ENCODE data around the gene ESAM. TPM values are rescaled to one million over a fixed set of nuclear protein-coding genes. Genes with fewer than 3 reads are reported as not detected.

The ESAM gene
- total RNA-seq, 2 donors from 2014 or later: 54.2 to 116 TPM

DNA sequence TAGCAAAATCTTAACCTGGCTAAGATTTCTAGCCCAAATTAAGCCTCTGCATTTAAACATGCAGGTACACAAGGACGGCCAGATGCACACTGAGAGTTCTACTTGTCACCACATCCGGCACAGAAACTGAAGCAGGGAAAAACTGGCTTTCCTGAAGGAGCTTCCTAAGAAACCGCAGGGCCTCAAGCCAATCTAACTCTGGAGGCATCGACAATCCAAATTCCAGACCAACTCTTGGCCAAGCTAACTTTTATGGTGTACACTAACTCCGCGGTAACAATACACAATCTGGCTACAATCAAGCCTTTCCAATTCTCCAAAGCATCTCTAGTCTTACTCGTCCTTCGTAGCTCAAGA is 36.9 kb upstream of the ESAM start:
- Histone ChIP-seq H3K36me3 (no peaks in the 10 kb centered on the region), H3K4me1 (ENCODE audit: control insufficient read depth in 1 of 2, low read depth in 2 of 2) (peaks cover 17 to 37% of the 10 kb centered on the region in 2 donors), H3K27ac (peak overlapping the region; percentile 99 to 100), H3K4me3 (peak overlapping the region; percentile 100), H3K9me3 (no peaks in the 10 kb centered on the region), H3K27me3 (replicated peaks; ENCODE audit: insufficient read depth) (no peaks in the 10 kb centered on the region)
- TF ChIP-seq, protein P1, sequence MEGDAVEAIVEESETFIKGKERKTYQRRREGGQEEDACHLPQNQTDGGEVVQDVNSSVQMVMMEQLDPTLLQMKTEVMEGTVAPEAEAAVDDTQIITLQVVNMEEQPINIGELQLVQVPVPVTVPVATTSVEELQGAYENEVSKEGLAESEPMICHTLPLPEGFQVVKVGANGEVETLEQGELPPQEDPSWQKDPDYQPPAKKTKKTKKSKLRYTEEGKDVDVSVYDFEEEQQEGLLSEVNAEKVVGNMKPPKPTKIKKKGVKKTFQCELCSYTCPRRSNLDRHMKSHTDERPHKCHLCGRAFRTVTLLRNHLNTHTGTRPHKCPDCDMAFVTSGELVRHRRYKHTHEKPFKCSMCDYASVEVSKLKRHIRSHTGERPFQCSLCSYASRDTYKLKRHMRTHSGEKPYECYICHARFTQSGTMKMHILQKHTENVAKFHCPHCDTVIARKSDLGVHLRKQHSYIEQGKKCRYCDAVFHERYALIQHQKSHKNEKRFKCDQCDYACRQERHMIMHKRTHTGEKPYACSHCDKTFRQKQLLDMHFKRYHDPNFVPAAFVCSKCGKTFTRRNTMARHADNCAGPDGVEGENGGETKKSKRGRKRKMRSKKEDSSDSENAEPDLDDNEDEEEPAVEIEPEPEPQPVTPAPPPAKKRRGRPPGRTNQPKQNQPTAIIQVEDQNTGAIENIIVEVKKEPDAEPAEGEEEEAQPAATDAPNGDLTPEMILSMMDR (IDR thresholded peaks at IDR 0.05): no peak
- no peak for DNase-seq (ENCODE audit: low spot score)
- ATAC-seq (ENCODE audit: insufficient number of reproducible peaks, low FRiP score, low read depth): no peak

DNA sequence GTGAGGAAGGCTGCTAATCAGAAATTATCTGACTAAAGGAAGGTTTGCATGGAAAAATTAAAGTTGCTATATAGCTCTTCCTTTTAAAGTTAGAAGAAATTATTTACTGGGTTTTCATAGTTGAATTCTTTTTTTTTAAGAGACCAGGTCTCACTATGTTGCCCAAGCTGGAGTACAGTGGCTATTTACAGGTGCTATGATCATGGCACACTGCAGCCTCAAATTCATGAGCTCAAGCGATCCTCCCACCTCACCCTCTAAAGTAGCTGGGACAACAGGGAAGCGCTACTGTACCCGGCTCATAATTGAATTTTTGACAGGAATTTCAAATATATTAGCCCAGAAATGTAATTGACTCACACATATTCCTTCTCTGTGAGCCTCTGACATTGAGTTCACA is 34.2 kb upstream of the ESAM start:
- peaks cover 16 to 36% of the 10 kb centered on the region in 2 donors for H3K4me1 ChIP-seq (ENCODE audit: control insufficient read depth in 1 of 2, low read depth in 2 of 2)
- H3K36me3 ChIP-seq: no peaks in the 10 kb centered on the region
- H3K9me3 ChIP-seq: no peaks in the 10 kb centered on the region
- H3K27me3 ChIP-seq (replicated peaks; ENCODE audit: insufficient read depth): no peaks in the 10 kb centered on the region
- ATAC-seq (ENCODE audit: insufficient number of reproducible peaks, low FRiP score, low read depth) (no peak), DNase-seq (ENCODE audit: low spot score) (no peak)
- TF ChIP-seq, protein P1 (IDR thresholded peaks at IDR 0.05): no peak
- no peak overlapping the region for H3K4me3 ChIP-seq
- H3K27ac ChIP-seq: no peak overlapping the region

GRCh38 chr11:124793466-124794278 is 31.6 kb upstream of the ESAM start:
- TF ChIP-seq, protein P1 (IDR thresholded peaks at IDR 0.05): peak; percentile 47
- Histone ChIP-seq H3K4me1 (ENCODE audit: control insufficient read depth in 1 of 2, low read depth in 2 of 2) (peaks cover 6 to 24% of the 10 kb centered on the region in 2 donors), H3K27ac (no peak overlapping the region), H3K27me3 (replicated peaks; ENCODE audit: insufficient read depth) (no peaks in the 10 kb centered on the region), H3K36me3 (no peaks in the 10 kb centered on the region), H3K9me3 (no peaks in the 10 kb centered on the region), H3K4me3 (no peak overlapping the region)
- no peak for DNase-seq (ENCODE audit: low spot score)
- ATAC-seq (ENCODE audit: insufficient number of reproducible peaks, low FRiP score, low read depth): no peak

- no peak overlapping the region for H3K4me3 ChIP-seq
- no peak for DNase-seq (ENCODE audit: low spot score)
- peaks cover 3 to 5% of the 10 kb centered on the region in 2 donors for H3K4me1 ChIP-seq (ENCODE audit: control insufficient read depth in 1 of 2, low read depth in 2 of 2)
- TF ChIP-seq, protein P1 (IDR thresholded peaks at IDR 0.05): no peak
- no peak overlapping the region for H3K27ac ChIP-seq
- no peaks in the 10 kb centered on the region for H3K9me3 ChIP-seq
- no peak for ATAC-seq (ENCODE audit: insufficient number of reproducible peaks, low FRiP score, low read depth)
- no peaks in the 10 kb centered on the region for H3K27me3 ChIP-seq (replicated peaks; ENCODE audit: insufficient read depth)
- no peaks in the 10 kb centered on the region for H3K36me3 ChIP-seq
Observed at GRCh38 chr11:124791626-124792341, 29.7 kb upstream of the ESAM start.

GRCh38 chr11:124788521-124788920 is 26.4 kb upstream of the ESAM start:
- Histone ChIP-seq H3K36me3 (no peaks in the 10 kb centered on the region), H3K9me3 (no peaks in the 10 kb centered on the region), H3K27ac (no peak overlapping the region), H3K27me3 (replicated peaks; ENCODE audit: insufficient read depth) (no peaks in the 10 kb centered on the region), H3K4me3 (no peak overlapping the region), H3K4me1 (ENCODE audit: control insufficient read depth in 1 of 2, low read depth in 2 of 2) (peaks cover 2 to 3% of the 10 kb centered on the region in 2 donors)
- ATAC-seq (ENCODE audit: insufficient number of reproducible peaks, low FRiP score, low read depth) (no peak), DNase-seq (ENCODE audit: low spot score) (no peak)
- TF ChIP-seq, protein P1 (IDR thresholded peaks at IDR 0.05): no peak
